GM12873 (cell line): ENCODE data around the gene KCNIP4.

ENCODE experiments used
- CTCF ChIP-seq: IDR thresholded peaks from 2 replicates; pipeline ENCODE4 v1.5.1; 2012; ENCODE audit warnings: low read depth, mild to moderate bottlenecking, moderate library complexity, low read length, control low read depth; ENCODE audit not compliant: insufficient read depth; ENCODE audit errors: missing control alignments

Gene KCNIP4

GRCh38 chr4:21544415-21544814 lies 404.2 kb downstream of the KCNIP4 start:
- no peak for TF ChIP-seq CTCF

- TF ChIP-seq CTCF = no peak
Measured at GRCh38 chr4:21543514-21543913, 405.1 kb downstream of the KCNIP4 start.

GRCh38 chr4:21535898-21536297 lies 412.7 kb downstream of the KCNIP4 start:
- TF ChIP-seq CTCF = no peak

GRCh38 chr4:21531048-21531447 lies 417.5 kb downstream of the KCNIP4 start:
- TF ChIP-seq CTCF = no peak

- TF ChIP-seq CTCF = no peak
Measured at GRCh38 chr4:21529214-21529613, 419.4 kb downstream of the KCNIP4 start.

- TF ChIP-seq CTCF = no peak
Measured at GRCh38 chr4:21522296-21522695, 426.3 kb downstream of the KCNIP4 start.

GRCh38 chr4:21517126-21517859 lies 431.3 kb downstream of the KCNIP4 start:
- no peak for TF ChIP-seq CTCF
